GM19193 (cell line): ENCODE measurements around the gene SLC12A7.

Source experiments
- POLR2A ChIP-seq: IDR thresholded peaks from 4 replicates; pipeline ENCODE4 v1.6.1; 2011; ENCODE audit not compliant: insufficient read depth, insufficient read length; ENCODE audit errors: extremely low read depth

The SLC12A7 gene

DNA sequence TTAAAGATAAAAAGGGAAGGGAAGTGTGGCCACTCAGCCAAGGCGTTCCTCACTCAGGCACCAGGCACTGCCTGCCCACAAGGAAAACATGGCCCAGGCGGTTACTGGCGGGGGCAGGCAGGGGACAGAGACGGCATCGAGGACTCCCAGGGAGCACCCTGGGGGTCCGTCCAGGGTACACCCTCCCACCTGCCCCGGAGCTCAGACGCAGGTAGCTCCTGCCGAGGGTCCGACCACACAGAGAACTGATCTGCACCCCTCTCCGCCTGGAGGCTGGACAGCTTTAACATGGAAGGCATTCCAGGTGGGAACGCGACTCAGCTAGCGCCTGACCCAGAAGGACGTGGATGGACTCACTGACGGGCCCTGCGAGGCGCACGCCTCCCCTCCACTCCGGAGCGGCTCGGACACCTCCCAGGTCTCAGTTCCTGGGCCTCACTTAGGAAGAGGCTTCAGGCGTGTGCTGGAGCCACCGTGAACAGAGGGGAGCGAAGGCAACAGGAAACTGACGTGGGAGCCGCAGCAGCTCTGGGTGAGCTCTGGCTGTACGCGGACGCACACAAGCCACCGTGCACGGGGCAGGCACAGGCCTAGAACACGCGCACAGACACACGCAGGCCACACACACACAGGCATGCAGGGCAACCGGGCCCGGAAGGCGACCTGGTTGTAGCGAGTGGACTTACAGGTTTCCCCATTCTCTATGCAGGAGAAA, 55.8 kb downstream of the SLC12A7 start:
- no peak for TF ChIP-seq POLR2A

DNA sequence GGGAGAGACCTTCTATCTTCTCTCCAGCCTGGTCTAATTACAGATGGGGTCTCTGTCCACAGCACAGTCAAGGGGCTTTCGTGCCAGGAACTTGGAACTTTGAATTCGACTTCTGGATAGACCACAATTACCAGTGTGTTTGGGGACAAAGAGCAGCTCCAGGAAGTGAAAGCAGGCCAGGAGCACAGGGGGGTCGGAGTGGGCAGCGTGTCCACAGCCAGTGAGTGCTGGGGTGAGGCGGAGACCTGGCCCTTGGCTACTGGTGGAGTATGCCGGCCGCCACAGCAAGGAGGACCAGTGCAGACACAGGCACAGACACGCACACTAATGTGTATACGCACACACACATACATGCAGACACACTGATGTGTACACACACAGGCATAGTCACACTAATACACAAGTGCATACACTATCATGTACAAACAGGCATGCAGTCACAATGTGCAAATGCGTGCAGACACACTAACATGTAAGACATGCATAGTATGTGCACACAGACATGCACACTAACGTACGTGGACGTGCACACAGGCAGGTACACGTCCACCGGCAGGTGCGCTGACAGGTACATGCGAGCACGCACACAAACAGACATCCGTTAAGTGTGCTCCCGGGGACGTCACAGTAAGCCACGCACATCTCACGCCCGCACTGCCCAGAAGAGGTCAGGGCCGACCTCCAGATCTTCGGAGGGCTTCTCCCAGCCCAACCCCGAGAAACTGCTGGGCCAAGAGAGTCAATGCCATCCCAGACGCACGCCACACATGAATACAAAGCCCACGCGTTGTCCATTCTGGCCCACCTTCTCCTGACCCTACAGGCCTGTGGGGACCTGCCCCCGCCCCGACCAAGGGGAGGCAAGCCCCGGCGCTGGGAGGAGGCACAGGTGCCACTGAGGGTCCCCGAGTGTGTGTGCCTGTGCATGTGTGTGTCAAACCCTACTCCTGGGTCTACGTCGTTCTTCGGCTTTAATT, 56.8 kb downstream of the SLC12A7 start:
- TF ChIP-seq POLR2A = no peak

DNA sequence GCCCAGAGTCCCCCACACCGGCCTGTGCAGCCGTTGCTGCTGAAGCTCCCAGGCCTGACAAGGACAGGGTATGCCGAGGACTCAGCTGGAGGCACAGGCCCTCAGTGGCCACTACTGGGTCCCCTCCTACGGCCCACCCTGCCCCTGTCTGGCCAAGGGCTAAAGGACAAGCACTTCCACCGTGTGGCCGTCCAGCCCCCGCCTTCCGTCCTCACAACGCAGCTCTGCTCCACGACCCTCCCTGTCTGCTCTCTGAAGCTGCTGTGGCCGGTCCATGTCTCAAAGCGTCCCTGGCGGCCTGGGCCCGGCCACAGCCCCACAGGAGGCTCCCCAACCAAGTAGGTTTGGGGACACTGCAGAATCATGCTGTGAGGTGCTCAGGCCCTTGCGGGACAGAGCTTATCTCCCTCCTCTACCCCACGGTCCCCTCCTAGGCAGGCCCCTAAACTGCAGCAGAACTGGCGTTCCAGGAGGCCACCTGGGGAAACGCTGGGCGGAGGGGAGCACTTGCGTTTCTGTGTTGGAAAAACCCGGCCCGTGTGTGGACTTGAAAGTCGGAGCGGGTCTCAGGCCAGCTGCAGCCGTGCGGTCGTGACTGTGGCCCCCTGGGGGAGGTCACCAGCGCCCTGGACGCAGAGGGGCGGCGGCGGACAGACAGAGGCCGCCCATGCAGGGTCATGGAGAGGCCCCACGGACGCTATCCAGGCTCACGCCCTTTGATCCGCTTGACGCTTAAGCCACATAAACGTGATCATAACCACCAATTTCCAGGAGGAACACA, 57.7 kb downstream of the SLC12A7 start:
- no peak for TF ChIP-seq POLR2A

DNA sequence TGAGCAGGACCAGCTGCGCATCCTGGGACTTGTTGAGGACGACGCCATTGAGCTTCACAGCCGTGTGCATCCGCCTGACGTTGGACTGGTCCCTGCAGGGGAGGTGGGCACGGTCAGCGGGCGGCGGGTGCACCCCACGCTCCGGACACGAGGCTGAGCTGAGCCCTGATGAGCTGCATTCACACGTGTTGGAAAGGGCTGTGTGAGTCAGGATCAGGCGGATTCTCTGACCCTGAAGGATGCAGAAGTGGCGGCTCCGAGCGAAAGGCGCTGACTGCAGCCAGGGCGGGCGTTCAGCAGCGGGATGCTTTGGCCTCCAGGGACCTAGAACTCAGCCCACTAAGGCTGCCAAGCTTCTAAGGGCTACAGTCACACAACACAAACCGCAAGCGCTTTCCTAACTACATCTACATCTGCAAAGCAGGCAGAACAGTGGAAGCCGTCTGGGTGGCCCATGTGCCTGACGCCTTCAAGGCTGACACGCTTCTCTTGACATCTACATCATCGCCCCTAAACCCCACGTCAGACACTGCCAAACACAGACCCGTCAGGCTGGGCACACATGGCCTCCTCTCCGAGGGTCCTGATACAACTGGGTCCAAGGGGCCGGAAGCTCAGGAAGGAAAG, 58.4 kb downstream of the SLC12A7 start:
- no peak for TF ChIP-seq POLR2A

DNA sequence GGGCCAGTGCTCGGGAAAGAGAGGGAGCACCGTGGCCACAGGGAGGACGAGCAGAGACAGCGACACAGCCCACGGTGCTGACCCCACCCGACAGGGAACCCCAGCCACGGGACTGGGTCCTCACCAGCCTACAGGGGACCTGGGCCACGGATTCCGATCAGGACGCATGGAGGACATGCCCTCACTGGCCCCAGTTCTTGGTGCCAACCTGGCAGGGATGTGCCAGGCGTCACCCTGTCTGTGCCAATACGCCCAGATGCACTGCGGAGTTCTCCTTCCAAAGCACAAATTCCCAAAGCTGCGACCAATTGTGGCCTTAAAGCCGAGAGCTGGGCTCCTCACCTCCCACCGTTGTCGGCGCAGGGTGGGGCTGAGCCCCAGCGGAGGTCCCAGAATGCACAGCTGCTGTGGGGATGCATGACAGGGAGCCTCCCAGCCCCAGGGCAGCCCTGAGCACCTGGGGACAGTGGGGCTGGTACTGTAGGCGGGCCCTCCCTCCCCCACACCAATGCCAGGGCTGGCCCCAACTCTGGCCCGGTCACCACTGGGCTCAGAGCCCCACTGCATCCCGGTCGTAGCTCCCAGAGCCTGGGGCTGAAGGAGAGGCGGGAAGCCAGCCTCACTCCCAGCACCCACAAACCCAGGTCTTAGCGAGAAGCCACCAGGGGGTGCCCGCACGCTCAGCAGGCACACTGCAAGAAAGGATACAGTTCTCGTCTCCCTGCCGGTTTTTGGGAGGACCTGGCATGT, 59.0 kb downstream of the SLC12A7 start:
- peak; percentile 9 for TF ChIP-seq POLR2A

DNA sequence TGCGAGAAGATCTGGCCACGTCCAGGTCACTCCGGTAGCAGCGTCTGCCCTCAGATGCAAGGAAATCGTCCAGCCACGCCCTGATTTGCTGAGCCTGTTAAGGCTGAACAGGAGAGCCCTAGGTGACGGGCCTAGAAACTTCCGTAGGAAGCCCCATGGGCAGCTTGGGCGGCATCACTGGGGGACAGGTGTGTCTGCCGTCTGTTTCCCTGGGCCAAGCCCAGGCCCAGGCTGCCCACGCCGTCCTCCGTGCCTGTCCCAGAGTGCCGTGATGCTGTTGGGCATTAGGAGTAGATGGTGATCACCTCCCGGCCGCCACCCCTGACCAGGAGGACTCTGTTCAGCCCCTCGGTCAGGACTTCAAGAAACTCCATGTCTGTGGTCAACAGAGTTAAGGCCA, 59.8 kb downstream of the SLC12A7 start:
- TF ChIP-seq POLR2A = no peak

DNA sequence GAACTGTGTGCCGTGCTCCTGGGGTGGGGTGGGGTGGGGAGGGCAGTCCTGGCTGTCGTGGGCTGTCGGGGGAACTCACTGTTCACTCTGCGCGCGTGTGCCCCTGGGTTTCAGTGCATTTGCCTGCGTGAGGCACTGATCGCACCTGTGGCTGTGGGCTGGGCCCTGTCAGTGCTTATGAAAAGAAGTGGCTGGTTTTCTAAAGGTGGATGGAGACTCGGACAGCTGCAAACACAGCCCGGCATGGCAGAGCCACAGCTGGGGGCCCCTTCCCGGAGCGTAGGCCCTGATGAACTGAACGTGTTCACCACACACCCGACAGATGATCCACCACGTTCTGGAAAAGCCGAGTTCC, 60.5 kb downstream of the SLC12A7 start:
- no peak for TF ChIP-seq POLR2A

DNA sequence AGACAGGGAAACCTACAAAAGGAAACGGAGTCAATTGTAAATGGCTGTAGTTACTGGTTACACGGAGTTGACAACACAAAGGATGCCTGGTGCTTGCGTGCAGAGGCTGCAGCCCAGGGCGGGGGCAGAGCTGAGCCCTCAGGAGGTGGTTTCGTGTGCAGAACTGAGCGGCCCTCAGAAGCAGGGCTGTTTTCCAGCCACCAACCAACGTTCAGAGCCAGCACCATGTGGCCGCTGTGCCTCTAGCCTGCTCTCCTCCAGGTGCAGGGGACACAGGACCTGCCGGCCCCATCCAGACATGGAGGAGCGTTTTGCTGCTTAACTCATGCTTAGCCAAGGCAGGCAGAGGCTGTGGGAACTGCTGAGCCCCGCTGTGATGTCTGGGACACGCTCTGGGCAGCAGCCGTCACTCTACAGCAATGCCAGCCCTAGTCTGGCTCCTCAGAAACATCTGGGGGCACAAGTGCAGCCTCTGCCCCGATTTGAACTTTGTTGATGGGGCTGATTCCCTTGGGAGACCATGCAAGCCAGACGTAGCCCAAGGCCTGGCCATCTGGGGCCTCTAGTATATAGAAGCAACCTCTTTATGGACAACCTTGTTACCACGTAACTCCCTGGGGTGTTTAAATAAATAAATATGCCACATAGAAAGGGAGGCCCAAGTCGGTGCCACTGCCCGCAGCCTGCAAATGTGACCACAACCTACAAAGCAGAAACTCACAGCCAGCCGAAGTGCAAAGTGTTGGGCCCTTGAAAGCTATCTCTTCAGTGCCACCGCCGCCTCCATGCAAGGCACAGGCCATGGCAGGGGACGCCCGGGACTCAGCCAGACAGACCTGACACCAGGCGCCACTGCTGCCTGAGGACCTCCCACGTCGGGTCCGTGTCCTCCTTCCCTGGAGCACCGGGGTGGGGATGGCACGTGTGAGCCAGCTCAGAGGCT, 61.2 kb downstream of the SLC12A7 start:
- no peak for TF ChIP-seq POLR2A

- TF ChIP-seq POLR2A = no peak
These were observed 62.7 kb downstream of the SLC12A7 start for GRCh38 chr5:1048861-1049838.

DNA sequence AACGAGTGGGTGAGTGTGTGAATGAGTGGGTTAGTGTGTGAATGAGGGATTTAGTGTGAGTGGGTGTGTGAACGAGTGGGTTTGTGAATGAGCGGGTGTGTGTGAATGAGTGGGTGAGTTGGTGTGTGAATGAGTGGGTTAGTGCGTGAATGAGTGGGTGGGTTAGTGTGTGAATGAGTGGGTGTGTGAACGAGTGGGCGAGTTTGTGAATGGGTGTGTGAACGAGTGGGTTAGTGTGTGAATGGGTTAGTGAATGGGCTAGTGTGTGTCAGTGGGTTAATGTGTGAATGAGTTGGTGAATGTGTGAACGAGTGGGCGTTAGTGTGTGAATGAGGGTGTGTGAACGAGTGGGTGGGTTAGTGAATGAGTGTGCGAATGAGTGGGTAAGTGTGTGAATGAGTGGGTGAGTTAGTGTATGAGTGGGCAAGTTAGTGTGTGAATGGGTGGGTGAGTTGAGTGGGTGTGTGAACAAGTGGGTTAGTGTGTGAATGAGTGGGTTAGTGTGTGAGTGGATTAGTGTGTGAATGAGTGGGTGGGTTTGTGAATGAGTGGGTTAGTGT, 63.6 kb downstream of the SLC12A7 start:
- no peak for TF ChIP-seq POLR2A

DNA sequence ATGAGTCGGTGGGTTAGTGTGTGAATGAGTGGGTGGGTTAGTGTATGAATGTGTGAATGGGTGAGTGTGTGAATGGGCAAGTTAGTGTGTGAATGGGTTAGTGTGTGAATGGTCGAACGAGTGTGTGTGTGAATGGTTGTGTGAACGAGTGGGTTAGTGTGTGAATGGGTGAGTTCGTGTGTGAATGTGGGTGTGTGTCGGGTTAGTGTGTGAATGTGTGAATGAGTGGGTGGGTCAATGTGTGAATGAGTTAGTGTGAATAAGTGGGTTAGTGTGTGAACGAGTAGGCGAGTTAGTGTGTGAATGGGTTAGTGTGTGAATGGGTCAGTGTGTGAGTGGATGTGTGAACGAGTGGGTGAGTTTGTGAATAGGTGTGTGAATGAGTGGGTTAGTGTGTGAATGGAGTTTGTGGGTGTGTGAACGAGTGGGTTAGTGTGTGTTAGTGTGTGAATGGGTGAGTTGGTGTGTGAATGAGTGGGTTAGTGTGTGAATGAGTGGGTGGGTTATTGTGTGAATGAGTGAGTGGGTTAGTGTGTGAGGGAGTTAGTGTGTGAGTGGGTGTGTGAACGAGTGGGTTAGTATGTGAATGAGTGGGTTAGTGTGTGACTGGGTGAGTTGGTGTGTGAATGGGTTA, 64.4 kb downstream of the SLC12A7 start:
- TF ChIP-seq POLR2A = no peak
